ENCODE measurements around the gene CDKN2B.

DNA sequence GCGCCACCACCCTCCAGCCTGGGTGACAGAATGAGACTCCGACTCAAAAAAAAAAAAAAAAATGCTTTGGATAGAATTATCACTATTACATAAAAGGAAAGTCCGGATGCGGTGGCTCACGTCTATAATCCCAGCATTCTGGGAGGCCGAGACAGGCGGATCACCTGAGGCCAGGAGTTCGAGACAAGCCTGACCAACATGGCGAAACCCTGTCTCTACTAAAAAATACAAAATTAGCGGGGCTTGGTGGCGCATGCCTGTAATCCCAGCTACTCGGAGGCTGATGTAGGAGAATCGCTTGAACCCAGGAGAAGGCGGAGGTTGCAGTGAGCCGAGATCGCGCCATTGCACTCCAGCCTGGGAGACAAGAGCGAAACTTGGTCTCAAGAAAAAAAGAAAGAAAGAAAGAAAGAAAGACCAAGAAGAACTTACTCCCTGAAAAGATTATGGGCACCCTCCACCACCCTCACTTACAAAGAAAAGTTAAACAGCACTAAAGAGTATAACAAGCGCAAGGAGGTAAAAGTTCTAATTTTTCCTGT is 32.7 kb downstream of the CDKN2B start:
- TF ChIP-seq RCOR1 (IDR thresholded peaks at IDR 0.05; ENCODE audit: low read length): no peak
- TF ChIP-seq, protein P1, sequence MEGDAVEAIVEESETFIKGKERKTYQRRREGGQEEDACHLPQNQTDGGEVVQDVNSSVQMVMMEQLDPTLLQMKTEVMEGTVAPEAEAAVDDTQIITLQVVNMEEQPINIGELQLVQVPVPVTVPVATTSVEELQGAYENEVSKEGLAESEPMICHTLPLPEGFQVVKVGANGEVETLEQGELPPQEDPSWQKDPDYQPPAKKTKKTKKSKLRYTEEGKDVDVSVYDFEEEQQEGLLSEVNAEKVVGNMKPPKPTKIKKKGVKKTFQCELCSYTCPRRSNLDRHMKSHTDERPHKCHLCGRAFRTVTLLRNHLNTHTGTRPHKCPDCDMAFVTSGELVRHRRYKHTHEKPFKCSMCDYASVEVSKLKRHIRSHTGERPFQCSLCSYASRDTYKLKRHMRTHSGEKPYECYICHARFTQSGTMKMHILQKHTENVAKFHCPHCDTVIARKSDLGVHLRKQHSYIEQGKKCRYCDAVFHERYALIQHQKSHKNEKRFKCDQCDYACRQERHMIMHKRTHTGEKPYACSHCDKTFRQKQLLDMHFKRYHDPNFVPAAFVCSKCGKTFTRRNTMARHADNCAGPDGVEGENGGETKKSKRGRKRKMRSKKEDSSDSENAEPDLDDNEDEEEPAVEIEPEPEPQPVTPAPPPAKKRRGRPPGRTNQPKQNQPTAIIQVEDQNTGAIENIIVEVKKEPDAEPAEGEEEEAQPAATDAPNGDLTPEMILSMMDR (IDR thresholded peaks at IDR 0.05): no peak

Data from SK-N-SH (cell line).